Esophagus squamous epithelium (tissue), 5 donors: ENCODE results near the gene P2RY6. TPM values are rescaled to one million over a fixed set of nuclear protein-coding genes. Genes with fewer than 3 reads are reported as not detected.
A peak's percentile ranks its signal among the peaks of the same experiment; 100 is the strongest.

Source experiments
- DNase-seq: peaks from one replicate; lab custom pipeline; 2025; lab: John Stamatoyannopoulos, UW
- H3K27ac ChIP-seq, 4 donors: fragments of 200-600 bp; sonication (generic); one replicate each; pipeline ENCODE4 v1.5.1; 2016 to 2019; ENCODE audit warnings: mild to moderate bottlenecking in 1 of 4
- H3K27me3 ChIP-seq, 4 donors: fragments of 200-600 bp; sonication (generic); 1 replicate in 3 of 4; 2 replicates in 1 of 4; pipeline versions ENCODE4 v1.5.1 to v1.6.0; 2017 to 2021; ENCODE audit warnings: antibody characterized with exemption in 1 of 4
- H3K36me3 ChIP-seq, 3 donors: fragments of 200-600 bp; sonication (generic); one replicate each; pipeline ENCODE4 v1.5.1; 2016 to 2019
- H3K4me1 ChIP-seq, 3 donors: fragments of 200-600 bp; sonication (generic); one replicate each; pipeline ENCODE4 v1.5.1; 2017 to 2019
- H3K4me3 ChIP-seq, 4 donors: fragments of 200-600 bp; sonication (generic); 1 replicate in 3 of 4; 2 replicates in 1 of 4; pipeline ENCODE4 v1.5.1; 2016 to 2019; ENCODE audit warnings: mild to moderate bottlenecking in 2 of 4, moderate library complexity in 1 of 4
- H3K9me3 ChIP-seq, 3 donors: fragments of 200-600 bp; sonication (generic); one replicate each; pipeline ENCODE4 v1.5.1; 2016 to 2019
- POLR2A ChIP-seq, 4 donors: fragments of 450-650 bp; IDR thresholded peaks; one replicate each; pipeline ENCODE4 v1.6.1; 2017; ENCODE audit warnings: antibody characterized with exemption in 4 of 4, mild to moderate bottlenecking in 4 of 4, moderate library complexity in 3 of 4
- WGBS, 2 donors: methylation state at CpG; one replicate each; pipeline ENCODE4 v1.1.5; 2018; 5-methylcytosine and 5-hydroxymethylcytosine counted together
- intact Hi-C: fragments of 100-400 bp; cut with DNase I; formaldehyde crosslinking; loops from one replicate; pipeline ENCODE4 v1.15.0; 2022
- total RNA-seq, 4 donors: library from RNA; depleted of rRNA; stranded (reverse); fragments of >200 nt; gene quantifications; one replicate each; pipeline ENCODE4 v1.1.0, GENCODE V29; 2016
- TF ChIP-seq, protein P1 (sequence below), 6 experiments: fragments of 450-650 bp in 4 of 6; fragments of 200-600 bp in 2 of 6; sonication (generic) in 2 of 6; IDR thresholded peaks; one replicate each; pipeline ENCODE4 v1.5.1; 2016 to 2019; ENCODE audit warnings: antibody characterized with exemption in 6 of 6, mild to moderate bottlenecking in 4 of 6, moderate library complexity in 4 of 6
- donor health status: DM: yes; HTN: yes; CAD: no.

P2RY6 gene
- total RNA-seq, 4 donors from 2014 or later = 0.26 to 3.6 (median 1.3) TPM

DNA sequence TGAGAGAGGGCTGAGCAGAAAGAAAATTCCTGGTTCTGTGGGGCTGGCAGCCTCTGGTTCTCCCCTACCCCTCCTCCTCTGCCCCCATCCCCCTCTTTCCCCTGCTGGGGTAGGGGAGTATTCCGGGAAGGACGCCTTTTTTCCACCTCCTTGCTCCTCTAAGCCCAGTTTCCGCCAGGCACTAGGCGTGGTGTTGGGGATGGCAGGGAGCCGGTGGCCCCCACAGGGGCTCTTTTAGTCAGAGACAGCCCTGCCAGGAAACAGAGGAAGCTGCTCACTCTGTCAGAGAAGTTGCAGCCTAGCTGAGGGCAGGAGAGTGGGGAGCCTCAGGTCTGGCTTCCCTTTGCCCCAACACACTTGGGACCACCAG lies 20.4 kb downstream of the P2RY6 start:
- H3K27me3 ChIP-seq = no peaks in the 10 kb centered on the region
- no peak for DNase-seq
- intact Hi-C loops = loop anchor here (5.0 kb wide), 1 partner anchor 105 kb away; no protein-coding TSS in a partner anchor
- peaks cover 2 to 38% (median 20%) of the 10 kb centered on the region in 3 donors for H3K4me1 ChIP-seq
- H3K4me3 ChIP-seq = no peak overlapping the region
- no peaks in the 10 kb centered on the region for H3K36me3 ChIP-seq
- no peak overlapping the region for H3K27ac ChIP-seq
- 40% methylated on average over 5 of the region's 5 CpGs; no CpG with 5 or more reads in 1 of the 2 donors for WGBS, 2 donors
- TF ChIP-seq, protein P1, sequence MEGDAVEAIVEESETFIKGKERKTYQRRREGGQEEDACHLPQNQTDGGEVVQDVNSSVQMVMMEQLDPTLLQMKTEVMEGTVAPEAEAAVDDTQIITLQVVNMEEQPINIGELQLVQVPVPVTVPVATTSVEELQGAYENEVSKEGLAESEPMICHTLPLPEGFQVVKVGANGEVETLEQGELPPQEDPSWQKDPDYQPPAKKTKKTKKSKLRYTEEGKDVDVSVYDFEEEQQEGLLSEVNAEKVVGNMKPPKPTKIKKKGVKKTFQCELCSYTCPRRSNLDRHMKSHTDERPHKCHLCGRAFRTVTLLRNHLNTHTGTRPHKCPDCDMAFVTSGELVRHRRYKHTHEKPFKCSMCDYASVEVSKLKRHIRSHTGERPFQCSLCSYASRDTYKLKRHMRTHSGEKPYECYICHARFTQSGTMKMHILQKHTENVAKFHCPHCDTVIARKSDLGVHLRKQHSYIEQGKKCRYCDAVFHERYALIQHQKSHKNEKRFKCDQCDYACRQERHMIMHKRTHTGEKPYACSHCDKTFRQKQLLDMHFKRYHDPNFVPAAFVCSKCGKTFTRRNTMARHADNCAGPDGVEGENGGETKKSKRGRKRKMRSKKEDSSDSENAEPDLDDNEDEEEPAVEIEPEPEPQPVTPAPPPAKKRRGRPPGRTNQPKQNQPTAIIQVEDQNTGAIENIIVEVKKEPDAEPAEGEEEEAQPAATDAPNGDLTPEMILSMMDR (IDR thresholded peaks at IDR 0.05) = no peak
- H3K9me3 ChIP-seq = no peaks in the 10 kb centered on the region

DNA sequence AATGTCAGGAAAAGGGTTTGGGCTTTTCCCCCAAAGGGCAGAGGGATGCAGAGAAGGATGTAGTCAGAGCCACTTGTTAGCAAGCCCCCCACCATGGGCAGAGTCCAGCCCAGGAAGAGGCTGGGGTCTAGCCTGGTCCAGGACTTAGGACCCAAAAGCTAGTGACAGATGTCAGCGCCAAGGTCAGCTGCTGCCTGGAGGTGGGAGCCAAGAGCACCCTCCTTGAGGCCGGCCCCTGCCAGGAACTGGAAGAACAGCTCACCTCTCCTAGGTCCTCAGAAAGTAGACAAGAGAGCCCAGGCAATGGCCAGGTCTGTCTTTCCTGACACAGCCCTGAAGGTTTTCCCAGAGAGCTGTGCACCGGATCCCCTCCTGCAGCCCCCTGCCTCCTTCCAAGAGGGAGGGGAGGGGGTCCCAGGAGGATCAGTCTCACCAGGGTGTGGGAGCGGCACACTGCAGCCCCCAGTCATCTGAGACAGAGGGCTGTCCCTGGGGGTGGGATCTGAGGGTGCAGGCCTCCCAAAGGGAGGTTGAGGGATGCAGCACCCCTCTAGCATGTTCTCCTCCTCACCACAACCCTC lies 21.3 kb downstream of the P2RY6 start:
- intact Hi-C loops = loop anchor here (5.0 kb wide), 1 partner anchor 106 kb away; no protein-coding TSS in a partner anchor
- Histone ChIP-seq H3K27ac (no peak overlapping the region), H3K27me3 (no peaks in the 10 kb centered on the region), H3K4me3 (no peak overlapping the region), H3K36me3 (no peaks in the 10 kb centered on the region), H3K9me3 (no peaks in the 10 kb centered on the region), H3K4me1 (peaks cover 0 to 30% (median 15%) of the 10 kb centered on the region in 3 donors)
- DNase-seq = no peak
- WGBS, 2 donors = 20% methylated on average over 2 of the region's 4 CpGs; no CpG with 5 or more reads in 1 of the 2 donors
- TF ChIP-seq POLR2A (IDR thresholded peaks at IDR 0.05) = no peak
- TF ChIP-seq, protein P1 (IDR thresholded peaks at IDR 0.05) = no peak

DNA sequence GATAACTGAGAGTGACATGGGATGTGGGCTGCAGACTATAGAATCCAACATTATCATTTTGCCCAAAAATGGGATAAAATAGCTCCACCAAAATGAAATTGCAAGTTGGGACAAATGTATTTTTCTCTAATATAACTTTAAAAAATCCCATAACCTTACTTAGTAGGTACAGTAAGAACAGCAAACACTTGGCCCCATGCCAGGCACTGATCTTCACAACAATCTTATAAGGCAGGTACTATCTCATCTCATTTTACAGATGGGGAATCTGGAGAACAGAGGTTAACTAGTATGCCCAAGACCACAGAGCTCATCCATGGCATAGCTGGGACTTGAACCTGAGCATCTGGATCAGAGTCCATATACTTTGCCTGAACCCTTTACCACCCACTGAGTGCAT lies 22.5 kb downstream of the P2RY6 start:
- Histone ChIP-seq H3K4me1 (peaks cover 0 to 19% (median 4%) of the 10 kb centered on the region in 3 donors), H3K27ac (no peak overlapping the region), H3K4me3 (no peak overlapping the region), H3K9me3 (no peaks in the 10 kb centered on the region), H3K27me3 (no peaks in the 10 kb centered on the region), H3K36me3 (no peaks in the 10 kb centered on the region)
- intact Hi-C loops = loop anchor here (5.0 kb wide), 1 partner anchor 107 kb away; no protein-coding TSS in a partner anchor
- DNase-seq = no peak
- TF ChIP-seq, protein P1 (IDR thresholded peaks at IDR 0.05) = no peak
- TF ChIP-seq POLR2A (IDR thresholded peaks at IDR 0.05) = no peak

DNA sequence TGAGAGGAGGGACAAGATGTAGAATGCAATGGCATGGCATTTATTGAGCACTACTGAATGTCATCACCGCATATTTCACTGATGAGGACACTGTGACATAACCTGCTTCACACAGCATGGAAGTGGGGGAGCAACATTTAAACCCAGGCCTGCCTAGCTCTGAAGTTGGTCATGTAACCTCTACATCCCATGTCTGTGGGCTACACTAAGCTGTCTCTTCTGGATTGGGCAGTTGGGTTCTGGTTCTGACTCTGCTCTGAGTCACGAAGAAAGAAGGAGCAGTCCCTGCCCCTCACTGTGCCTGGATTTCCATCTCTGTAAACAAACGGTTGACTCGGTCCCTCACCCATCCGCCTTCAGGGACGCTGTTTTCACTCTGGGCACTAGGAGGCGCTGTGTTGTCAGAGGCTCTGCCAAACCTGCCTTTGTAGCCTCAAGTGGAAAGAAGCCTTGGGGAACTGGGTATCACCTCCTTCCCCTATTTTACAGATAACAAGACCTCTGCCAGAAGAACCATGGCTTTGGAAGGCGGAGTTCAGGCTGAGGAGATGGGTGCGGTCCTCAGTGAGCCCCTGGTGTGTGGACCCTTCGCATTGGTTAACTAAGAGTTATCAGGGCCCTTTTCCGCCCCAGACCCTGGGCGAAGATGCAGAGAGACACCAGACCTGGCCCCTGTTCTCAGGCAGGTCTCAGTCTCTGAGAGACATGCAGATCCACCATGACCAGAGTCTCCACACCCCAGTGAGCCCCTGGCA lies 23.3 kb downstream of the P2RY6 start:
- H3K36me3 ChIP-seq = no peaks in the 10 kb centered on the region
- peaks cover 0 to 16% (median 0%) of the 10 kb centered on the region in 3 donors for H3K4me1 ChIP-seq
- no peaks in the 10 kb centered on the region for H3K27me3 ChIP-seq
- no peak for DNase-seq
- intact Hi-C loops = no loop called here
- WGBS, 2 donors = 2 to 64% methylated on average over 1 to 6 of the region's 12 CpGs
- H3K27ac ChIP-seq = peak overlapping the region in 1 of 4 donors; percentile 3
- no peaks in the 10 kb centered on the region for H3K9me3 ChIP-seq
- TF ChIP-seq POLR2A (IDR thresholded peaks at IDR 0.05) = no peak
- TF ChIP-seq, protein P1 (IDR thresholded peaks at IDR 0.05) = peak in 5 of 6 experiments; percentile 66 to 92 (median 85)
- no peak overlapping the region for H3K4me3 ChIP-seq

DNA sequence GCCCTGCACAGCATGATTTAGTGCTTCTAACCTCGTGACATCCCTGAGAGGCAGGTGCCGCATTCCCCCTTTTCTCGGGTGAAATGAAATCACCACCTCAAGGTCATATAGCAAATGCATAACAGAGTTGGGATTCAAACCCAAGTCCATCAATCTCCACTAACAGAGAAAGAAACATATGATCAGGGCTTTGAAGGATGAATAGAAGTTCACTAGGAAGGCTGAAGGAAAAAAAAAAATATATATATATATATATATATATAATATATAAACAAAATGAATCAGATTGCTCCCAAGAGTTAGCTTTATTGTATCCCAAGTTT lies 23.8 kb downstream of the P2RY6 start:
- intact Hi-C loops = no loop called here
- Histone ChIP-seq H3K36me3 (no peaks in the 10 kb centered on the region), H3K4me1 (peaks cover 0 to 16% (median 0%) of the 10 kb centered on the region in 3 donors), H3K27me3 (no peaks in the 10 kb centered on the region), H3K9me3 (no peaks in the 10 kb centered on the region), H3K27ac (no peak overlapping the region), H3K4me3 (no peak overlapping the region)
- WGBS, 2 donors = 93% methylated on average over 3 of the region's 3 CpGs; no CpG with 5 or more reads in 1 of the 2 donors
- no peak for DNase-seq
- TF ChIP-seq, protein P1 (IDR thresholded peaks at IDR 0.05) = no peak
- TF ChIP-seq POLR2A (IDR thresholded peaks at IDR 0.05) = no peak
